Right hindlimb (tissue), 1 donor: ENCODE measurements around the gene CLSTN2.
A peak's percentile ranks its signal among the peaks of the same experiment; 100 is the strongest.
"Not testable (repeated sequence)": the region's sequence is repeated elsewhere in the genome, so short reads cannot be mapped to it uniquely, and the experiment has no call there.

Experiments used
- DNase-seq: peaks from one replicate; pipeline ENCODE4 v3.0.0-alpha.2; 2018

The CLSTN2 gene

DNA sequence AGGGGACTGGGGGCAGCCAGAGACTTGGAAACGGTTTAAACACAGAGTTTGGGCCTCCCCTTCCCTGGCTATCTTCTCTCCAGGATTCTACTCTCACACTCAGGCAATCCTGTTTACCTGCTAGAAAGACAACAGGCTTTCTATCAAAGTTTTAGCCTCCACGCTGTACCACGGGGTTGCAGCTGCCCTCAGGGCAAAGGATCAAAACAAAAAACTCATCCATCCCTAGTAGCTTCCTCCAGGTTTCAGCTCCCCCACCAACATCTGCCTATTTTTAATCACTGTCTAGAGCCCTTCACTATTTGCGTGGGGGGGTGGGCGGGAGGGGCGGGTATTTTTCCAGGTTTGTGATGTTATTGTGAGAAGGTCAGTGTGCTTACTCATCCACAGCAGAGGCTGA lies 456.1 kb downstream of the CLSTN2 start:
- DNase-seq: no peak

DNA sequence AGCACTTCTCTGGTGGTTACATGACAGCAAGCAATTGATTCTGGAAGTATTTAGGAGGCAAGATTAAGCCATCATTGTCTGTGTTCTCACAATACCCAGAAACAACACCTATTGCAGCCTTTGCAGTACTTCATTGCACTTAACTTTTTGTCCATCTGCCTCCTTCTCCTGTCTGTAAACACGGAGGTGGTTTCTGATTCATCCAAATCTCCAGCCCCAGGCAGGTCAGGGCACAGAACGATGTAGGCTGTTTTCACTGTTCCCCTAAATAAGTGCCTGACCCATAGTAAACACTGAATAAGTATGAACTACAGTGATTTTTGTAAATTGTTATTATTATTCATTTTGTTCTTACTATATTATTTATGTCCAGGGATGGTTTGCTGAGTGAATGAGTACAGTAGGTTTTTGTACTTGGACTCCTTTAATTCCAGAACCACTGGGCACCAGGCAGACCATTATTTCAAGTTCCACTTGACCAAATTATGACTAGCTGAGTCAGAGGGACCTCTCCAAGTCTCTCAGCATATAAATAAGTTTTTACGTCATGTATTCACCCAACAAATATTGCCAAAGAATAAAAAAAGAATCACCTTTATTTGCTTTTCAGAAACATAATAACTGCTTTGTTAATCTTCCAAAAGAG lies 459.6 kb downstream of the CLSTN2 start:
- no peak for DNase-seq

DNA sequence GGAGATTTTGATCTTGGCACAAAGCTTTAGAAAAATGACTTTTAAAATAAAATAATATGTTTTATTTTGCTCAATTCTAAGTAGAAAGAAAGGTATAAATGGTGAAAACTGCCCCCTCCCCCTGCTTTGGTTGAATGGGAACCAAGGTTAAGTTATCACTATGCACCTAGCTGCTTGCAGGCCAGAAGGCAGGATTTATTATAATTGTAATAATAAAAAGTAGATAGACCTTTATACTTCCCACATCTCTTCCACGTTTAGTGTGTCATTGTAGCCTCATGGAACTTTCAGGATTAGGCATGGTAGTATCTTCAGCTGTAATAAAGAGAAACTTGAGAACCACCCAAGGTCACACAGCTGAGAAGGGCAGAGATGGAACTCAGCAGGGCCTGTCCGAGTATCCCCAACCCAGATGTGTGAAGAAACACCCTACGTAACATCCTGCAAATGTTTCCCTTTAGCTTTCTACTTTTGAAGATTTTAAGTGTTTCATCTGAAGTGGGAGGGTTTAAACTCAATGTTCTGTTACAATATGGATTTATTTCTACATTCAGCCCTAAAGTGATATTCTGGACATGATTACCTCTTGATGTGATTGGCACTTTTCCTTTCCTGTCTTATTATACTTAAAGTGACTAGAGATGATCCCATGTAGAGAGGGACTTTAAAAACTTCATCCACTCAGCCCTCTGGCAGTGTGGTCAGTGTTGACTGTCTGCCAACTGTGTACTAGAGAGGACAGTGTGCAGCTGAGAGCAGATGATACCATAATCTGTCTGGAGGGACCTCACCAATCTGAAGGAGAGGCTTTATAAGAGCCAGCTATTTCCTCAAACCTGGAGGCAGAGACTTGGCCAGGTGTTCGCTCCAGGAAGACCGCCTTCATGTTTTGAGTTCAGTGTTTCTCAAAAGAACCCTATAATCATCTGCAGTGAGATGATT lies 460.4 kb downstream of the CLSTN2 start:
- no peak for DNase-seq

DNA sequence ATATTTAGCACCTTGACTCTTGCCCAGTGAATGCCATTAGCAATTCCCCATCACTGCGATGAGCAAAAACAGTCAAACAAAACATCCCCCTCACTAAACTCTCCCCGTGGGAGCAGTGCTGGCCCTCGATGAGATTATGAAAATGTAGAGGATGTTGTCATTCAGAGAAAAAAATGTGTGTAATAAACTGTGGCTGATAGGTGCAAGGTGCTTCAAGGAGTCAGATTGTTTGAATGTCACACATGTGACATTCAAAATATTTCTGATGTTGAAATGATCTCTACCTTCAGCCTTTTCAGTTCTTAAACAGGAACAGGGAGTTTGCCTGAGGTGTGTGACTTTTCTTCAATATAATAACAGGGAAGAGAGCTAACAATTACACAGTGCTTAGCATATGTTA lies 461.1 kb downstream of the CLSTN2 start:
- DNase-seq: no peak

DNA sequence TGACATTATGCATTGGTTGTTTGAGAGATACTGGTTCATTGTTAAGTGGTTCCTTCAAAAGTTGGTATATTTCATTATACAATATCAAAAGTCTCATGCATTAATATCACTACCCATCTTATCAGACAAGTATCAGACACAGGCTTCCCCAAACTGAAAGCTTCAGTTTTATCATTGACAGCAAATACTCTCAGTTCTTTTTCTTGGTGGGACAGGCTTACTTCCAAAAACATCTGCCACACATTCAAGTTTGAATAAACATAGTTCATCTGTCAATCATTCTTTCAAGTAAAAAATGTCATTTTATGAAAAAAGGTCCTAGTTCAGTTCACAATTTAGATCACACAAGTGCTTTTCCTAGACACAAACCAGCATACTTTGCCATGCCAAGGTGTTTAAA lies 462.9 kb downstream of the CLSTN2 start:
- DNase-seq: no peak

DNA sequence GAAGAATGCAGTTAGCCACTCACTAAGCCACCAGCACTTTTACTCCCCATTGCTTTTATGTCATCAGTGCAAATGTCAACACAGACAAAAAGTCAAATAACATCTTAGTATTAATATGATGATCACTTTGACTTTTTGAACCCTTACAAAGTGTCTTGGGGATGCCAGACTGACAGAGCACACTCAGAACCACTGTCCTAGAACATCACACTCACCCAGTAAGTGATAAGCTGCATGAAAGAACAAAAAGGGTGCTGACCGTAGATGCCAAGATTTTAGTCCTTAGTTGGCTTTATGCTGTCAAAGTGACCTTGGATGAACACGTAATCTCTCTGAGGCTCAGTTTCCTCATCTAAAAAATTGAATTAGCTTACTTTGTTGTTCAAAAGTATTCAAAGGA lies 463.4 kb downstream of the CLSTN2 start:
- DNase-seq: no peak

DNA sequence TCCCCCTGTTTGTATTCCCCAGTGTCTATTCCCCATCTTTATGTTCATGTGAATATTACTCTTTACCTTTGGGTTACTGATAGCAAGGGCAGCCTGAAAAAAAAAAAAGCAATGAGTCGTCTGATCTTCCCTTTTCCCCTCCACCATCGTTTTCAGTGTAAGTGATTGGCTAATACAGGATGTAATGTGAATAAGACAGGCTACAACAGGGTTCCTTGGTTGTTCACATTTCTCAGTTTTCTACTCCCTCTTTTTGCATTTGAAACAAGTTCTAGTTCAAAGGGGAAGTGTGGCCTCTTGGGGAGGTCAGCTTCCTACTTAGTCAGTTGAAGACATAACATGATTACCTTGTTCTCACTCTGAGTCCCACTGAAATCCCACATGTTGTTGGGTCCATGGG lies 464.9 kb downstream of the CLSTN2 start:
- DNase-seq: no peak

DNA sequence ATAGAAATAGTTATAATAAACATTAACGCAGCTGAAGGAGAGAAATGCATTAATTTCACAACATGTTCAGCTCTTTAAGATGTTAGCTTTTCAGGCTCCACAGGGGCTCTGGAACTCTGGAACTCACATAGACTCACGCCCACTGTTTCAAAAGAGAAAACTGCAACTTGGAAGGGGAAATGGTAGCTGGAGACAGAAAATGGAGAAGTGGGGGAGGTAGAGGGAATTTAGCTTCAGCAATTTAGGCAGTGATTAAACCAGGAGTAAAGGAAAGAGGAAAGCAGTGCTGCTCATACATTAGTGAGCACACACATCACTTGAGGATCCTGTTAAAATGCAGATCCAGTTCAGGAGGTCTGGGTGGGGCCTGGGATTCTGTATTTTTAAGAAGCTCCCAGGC lies 468.1 kb downstream of the CLSTN2 start:
- DNase-seq: no peak

DNA sequence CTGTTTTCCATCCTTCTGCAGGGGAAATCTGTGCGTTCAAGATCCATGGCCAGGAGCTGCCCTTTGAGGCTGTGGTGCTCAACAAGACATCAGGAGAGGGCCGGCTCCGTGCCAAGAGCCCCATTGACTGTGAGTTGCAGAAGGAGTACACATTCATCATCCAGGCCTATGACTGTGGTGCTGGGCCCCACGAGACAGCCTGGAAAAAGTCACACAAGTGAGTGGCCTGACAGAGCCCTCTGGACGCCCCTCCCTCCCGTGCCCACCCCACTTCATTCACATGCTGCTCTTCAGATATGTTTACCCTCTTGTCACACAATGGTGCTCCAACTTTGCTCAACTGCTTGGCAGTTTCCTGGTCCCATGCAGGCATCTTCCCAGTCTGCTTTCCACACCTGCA lies 468.6 kb downstream of the CLSTN2 start:
- DNase-seq: no peak

DNA sequence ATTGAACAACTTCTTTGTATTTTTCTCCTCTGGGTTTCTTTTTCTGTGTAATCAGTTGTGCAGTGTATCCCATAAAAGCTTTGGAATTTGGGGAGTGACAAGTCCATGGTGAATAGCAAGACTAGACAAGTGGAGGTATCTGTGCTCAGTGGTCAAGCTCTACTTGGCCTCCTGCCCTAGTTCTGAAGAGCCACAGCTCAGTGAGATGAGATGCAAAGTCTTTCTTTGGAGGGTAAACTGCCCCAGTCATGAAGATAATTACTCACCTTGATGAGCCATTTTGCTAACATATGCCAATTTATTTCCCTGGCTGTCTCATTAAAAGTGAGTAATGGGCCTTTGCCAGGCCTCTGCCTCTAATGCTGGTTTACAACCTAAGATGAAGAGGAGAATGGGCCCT lies 471.7 kb downstream of the CLSTN2 start:
- DNase-seq: no peak

DNA sequence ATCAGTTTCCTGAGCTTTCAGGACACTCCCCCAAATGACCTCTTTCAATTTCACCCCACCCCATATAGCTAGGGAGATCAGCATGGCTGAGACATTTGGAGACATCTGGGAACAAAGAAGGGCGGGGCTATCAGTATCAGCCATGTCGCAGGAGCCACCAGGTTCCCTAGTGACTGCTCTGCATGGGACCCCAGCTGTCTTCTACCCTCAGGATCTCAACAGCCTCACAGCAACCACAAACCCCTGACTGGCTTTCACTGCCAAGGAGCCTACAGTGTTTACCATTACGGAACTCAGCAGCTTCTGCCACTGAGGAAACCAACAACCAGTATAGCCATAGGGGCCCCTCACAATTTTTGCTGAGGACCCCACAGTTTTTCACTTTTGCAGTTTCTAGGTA lies 473.3 kb downstream of the CLSTN2 start:
- DNase-seq: no peak

DNA sequence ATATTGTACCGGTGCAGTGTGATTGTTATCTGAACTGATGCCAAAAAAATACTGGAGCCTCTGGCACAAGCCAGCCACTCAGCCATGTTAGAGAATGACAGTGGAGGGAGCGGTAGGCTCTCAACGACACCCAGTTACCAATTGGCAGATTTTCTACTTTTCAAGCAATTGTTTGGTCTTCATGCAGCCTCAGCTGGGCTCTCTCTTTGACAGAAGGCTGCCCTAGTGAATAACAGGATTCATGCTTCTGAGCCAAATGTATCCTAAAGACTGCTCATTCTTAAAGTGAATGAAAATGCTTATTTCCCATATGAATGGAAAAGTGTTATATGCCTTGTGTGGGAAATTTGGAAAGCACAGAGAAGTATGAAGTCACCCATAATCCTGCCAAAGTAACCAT lies 481.7 kb downstream of the CLSTN2 start:
- no peak for DNase-seq

DNA sequence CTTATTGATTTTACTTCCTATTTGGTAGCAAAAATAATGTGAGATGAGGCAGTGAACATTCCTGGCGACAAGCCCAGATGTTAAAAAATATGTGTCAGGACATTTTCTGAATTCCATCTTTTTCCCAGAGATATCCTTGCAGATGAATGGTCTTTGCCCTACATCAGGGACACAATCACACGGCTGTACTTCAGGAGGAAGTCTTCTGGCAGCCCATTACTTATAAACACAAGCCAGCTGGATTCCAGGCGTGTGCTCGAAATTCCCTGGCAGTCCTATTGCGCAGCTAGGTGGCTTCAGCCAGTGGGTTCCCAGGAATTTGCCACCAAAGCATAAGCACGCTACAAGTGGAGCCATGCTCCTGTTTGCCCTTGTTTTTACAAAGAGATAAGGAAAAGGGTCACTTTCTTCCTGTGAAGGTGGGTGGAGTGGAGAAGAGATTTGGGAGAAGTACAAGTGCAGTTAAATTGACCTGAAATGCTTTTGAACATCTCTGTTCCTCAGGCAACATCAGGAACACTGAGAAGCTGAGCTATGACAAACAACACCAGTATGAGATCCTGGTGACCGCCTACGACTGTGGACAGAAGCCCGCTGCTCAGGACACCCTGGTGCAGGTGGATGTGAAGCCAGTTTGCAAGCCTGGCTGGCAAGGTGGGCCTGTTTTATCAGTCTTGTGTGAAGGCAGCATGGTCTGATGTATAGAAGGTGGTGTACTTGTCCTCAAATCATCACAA lies 485.8 kb downstream of the CLSTN2 start:
- DNase-seq: no peak

DNA sequence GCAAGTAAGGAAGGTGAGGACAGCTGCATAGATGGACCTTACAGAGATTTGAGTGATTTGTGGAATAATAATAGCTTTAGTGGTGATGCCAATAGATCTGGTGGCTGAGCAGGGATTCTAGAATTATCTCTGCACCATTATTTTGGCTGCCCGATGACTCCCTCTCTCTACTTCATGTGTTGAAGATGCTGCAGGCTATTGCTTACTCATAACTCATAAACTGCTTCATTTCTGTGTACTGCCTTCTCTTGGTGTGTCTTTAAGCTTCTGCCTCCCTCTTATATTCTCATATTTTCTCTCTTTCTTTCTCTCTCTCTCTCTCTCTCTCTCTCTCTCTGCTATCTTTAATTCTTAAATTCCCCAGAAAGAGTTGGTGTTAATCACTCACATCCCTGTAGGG lies 486.9 kb downstream of the CLSTN2 start:
- DNase-seq: no peak

DNA sequence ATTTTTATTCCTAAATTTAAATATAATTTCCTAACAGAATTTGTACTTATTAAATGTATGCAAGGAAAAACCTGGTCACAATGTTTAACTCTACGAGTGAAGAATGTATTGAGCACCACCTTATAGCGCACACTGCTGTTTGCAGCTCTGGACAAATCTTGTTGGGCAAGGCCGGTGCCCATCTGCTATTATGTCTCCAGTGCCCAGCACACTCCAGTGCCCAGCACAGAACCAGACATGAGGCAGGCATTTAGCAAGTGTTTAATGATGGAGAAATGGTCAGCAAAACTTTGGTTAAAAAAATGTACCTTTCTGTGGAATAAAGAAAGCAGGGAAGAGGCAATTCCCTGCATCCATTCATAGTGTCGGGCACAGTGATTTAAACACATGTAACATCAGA lies 488.2 kb downstream of the CLSTN2 start:
- DNase-seq: no peak

DNA sequence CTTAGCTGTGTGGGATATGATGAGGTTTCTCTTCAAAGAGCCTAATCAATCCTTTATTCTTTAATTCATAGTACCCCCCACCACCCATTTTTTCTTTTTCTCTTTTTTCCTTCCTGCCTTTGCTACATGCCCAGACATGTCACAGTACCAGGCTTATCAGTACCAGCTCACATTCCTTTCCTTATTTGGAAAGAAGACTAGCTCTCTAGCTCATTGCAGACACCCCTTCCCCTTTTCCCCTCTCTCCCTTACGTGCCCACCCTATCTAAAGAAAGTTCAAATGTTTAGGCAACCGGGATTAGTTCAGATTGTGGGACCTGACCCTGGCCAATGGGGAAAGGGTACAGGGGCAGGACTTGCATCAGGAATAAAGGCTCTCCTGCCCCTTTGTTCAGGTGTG lies 488.6 kb downstream of the CLSTN2 start:
- DNase-seq: not testable (repeated sequence)

DNA sequence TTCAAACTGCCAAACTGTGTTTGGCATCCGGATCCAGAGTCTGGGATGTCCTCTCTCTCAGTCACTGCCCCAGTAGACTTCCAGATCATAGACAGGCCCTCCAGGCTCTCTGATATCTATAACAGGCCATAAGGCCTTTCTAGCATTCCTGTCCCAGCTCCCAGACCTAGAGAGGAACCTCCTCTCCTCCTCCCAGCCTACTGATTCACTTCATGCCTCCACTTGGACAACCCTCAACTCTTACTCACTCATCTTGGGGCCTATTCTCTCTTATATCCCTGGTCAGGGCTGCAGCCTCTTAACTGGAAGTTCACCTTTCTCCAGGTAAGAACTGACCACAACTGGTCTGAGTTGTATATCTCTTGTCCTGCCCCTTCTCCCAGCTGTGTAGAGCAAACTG lies 489.2 kb downstream of the CLSTN2 start:
- DNase-seq: no peak

DNA sequence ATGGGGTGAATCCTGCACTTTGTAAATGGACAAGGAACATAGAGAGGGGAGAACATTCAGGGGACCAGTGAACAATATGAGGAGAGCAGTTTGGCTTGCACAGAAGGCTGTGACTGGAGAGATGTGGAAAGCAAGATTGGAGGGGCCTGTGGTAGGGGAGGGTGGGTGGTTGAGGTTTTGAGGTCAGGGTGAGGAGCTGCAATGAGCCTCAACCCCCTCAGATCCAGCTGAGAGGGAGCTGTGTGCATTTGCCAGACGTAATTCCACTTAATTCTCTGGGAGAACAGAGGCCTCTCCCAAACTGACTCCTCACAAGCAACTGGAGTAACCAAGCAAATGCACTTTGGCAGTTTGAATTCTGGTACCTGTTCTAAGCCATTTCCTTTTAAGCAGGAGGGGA lies 489.7 kb downstream of the CLSTN2 start:
- no peak for DNase-seq

DNA sequence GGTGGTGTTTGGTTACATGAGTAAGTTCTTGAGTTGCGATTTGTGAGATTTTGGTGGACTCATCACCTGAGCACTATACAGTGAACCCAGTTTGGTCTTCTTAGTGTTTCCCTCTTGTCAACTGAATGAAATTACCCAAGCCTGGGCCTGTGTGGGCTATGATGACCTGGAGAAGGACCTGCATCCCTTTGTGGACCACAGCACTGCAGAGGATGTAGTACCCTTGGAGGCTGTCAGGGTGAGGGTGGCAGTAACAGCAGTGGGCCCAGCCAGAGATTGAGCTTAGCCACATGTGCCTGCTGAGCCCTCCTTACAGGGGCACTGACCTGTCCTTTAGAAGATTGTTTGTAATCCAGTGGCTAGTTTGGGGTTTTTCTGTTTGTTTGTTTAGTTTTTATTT lies 492.8 kb downstream of the CLSTN2 start:
- no peak for DNase-seq

DNA sequence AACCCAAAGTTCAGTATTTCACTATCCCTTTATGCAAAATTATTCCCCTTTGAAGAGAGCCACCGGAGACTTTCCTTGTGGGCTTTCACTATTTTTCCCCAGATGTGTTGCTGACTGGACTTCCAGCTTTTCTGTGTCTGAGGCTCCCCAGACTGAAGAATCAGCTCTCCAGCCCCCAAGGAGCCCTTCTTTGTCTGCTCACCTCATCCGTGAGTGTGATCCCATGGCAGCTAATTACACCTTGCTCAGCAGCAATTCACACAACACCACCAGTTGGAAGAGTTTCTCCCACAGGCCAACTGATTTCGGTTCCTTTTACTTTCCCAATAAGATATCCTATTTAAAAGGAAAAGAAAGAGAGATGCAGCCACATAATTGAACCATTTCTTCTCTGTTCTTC lies 493.4 kb downstream of the CLSTN2 start:
- DNase-seq: no peak

DNA sequence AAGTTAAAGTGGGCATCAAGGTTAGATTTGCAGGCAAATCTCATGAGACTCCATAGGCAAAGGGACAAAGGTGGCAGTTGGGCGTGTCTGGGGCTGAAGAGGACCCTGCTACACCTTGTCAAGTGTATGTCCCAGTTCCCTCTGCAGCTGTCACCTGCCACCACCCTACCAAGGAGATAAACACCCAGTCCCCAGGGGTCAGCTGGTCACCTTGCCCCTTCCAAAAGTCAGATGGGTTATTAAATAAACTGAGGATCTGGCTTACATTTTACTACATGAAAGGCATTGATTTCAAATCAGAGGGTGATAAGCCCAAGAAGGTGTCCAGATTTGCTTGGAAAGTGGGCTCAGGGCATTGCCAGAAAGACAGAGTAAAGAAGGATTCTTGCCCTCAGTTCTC lies 494.8 kb downstream of the CLSTN2 start:
- no peak for DNase-seq

DNA sequence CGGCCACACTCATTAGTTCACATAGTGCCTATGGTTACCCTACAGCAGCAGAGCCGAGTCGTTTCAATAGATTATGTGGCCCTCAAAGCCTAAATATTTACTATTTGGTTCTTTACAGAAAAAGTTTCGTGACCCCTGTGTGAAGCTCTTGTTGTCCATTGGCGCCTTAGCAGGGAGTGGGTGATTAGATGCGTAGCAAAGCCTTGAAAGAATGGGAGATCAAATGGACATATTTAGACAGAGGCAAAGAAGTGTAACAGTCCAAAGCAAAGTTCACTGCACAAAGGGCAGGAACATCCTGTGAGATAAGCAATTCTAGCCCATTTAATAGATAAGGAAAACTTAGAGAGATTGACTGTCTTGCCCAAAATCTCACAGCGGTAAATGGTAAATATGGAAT lies 495.5 kb downstream of the CLSTN2 start:
- no peak for DNase-seq

DNA sequence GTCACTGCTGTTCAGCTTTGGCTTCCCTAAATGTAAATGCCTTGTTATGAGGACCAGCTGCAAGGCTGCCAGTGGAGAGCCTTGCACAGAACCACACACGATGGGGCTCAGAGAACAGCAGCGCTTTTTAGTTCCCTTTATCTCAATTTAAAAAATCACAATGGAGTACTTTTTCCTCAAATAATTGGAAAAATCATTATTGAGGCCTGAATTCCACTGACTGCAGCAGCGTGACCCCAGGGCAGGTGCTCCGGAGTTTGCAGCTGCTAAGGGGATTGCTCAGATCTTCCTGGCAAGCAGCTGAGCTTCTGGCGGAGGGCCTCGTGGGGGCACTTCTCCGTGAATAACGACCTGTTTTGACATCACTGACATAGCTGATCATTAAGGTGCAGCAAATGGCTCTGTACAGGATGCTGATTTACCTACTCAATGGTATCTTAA lies 497.3 kb downstream of the CLSTN2 start:
- peak; percentile 65 for DNase-seq

DNA sequence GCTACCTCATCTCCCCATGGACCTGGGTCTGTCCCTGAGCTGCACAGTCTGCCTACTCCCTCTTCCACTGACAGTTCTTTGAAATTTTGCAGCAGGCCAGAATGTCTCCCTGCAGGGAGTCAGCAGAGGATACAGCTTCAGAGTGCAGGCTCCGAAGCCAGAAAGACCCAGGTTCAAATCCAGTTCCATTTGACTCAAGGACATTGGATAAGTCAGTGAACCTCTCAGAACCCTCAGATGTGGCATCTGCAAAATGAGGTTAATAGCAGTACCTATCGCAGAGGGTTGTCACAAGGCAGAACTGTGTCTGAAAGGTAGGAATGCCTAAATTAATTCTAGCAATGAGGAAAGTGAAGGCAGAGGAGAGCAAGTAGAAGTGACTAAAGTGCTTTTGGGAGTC lies 498.4 kb downstream of the CLSTN2 start:
- DNase-seq: no peak
